ENCODE results near the gene TMOD4. TPM values are rescaled to one million over a fixed set of nuclear protein-coding genes. Genes with fewer than 3 reads are reported as not detected.

Gene TMOD4
- total and polyA plus RNA-seq, 10 of the 15 experiments (the other 5 are each of a cell fraction or from before 2014, with no cell fraction given): 0.30 to 1.2 (median 0.50) TPM; not detected in 1

- CTCF ChIA-PET: interaction anchor here (0.5 to 4.3 kb wide), 3 partner anchors 32 to 476 kb away, joined by 4 to 25 read pairs (median 5); no protein-coding TSS in a partner anchor
- RAD21 ChIA-PET (ENCODE audit: unreplicated experiment): interaction anchor here (0.9 kb wide), 1 partner anchor 53 kb away, joined by 3 read pairs; no protein-coding TSS in a partner anchor
- H3K27me3 ChIP-seq (replicated peaks in 1 of 2; ENCODE audit: control insufficient read depth in 2 of 2, insufficient read depth in 2 of 2, low read length in 1 of 2): no peaks in the 10 kb centered on the region
- peaks cover 4% of the 10 kb centered on the region; the same call in 1 of the 2 replicates for H3K4me1 ChIP-seq (ENCODE audit: control insufficient read depth, insufficient read depth, low read length)
- WGBS (ENCODE audit: insufficient coverage, insufficient replicate concordance, low lambda C conversion rate, missing lambda C conversion rate): under 1% methylated on average over 60 of the region's 60 CpGs
- H4K20me1 ChIP-seq (ENCODE audit: control insufficient read depth, insufficient read depth): no peaks in the 10 kb centered on the region
- H3K4me2 ChIP-seq (ENCODE audit: control insufficient read depth, insufficient read depth): peak within 1 kb of the TSS; percentile 82
- DNase-seq (ENCODE audit: low read depth, low spot score) (peak; percentile 93), FAIRE-seq (peak; percentile 83), ATAC-seq (peak; percentile 92)
- peak within 1 kb of the TSS; percentile 91 for H2AFZ ChIP-seq (ENCODE audit: control insufficient read depth, low read depth, low read length)
- intact Hi-C loops (cut with micrococcal nuclease; ENCODE audit: unreplicated experiment): loop anchor here (2.0 to 5.0 kb wide), 2 partner anchors 82 to 129 kb away; partner anchors contain the start of gene PI4KB
- peak within 1 kb of the TSS; percentile 96 for H3K9ac ChIP-seq (ENCODE audit: control insufficient read depth, insufficient read depth, low read length)
- H3K36me3 ChIP-seq (ENCODE audit: control insufficient read depth in 2 of 2, insufficient read depth in 2 of 2, low read length in 1 of 2): peaks cover 0 to 5% of the 10 kb centered on the region in 2 experiments; a peak in 1 of 4 replicates
- H3K27ac ChIP-seq (ENCODE audit: control insufficient read depth, insufficient read depth): peak within 1 kb of the TSS; percentile 82
- POLR2A ChIA-PET: interaction anchor here (0.7 to 2.1 kb wide), 8 partner anchors 9 to 128 kb away, joined by 3 to 8 read pairs (median 3); partner anchors contain the start of genes GABPB2, PSMD4, TNFAIP8L2 and VPS72
- H3K4me3 ChIP-seq: peak within 1 kb of the TSS; percentile 98
- in situ Hi-C loops (cut with MboI): no loop called here
- BruUV-seq (replicated peaks): TSS peak; percentile 79
- SMC1A ChIA-PET (ENCODE audit: uncharacterized antibody, unreplicated experiment): interaction anchor here (0.6 to 2.0 kb wide), 2 partner anchors 54 to 56 kb away, joined by 3 to 7 read pairs; partner anchors contain the start of gene PSMD4
- peaks cover 45% of the 10 kb centered on the region for H3K79me2 ChIP-seq (ENCODE audit: control insufficient read depth, insufficient read depth, low read length)
- H3K9me3 ChIP-seq (replicated peaks; ENCODE audit: control insufficient read depth, insufficient read depth, low read length): no peaks in the 10 kb centered on the region
- TF ChIP-seq SMARCA5 (IDR thresholded peaks at IDR 0.05): peak; percentile 45; the same call in 1 of the 2 replicates
- TF ChIP-seq IRF4 (IDR thresholded peaks at IDR 0.05; ENCODE audit: low read depth, low read length): no peak
- peak; percentile 64; the same call in 1 of the 2 replicates for TF ChIP-seq POLR2AphosphoS2 (IDR thresholded peaks at IDR 0.05; ENCODE audit: low read depth, low read length)
- TF ChIP-seq CREB1 (IDR thresholded peaks at IDR 0.05; ENCODE audit: low read depth): peak; percentile 10; the same call in 1 of the 2 replicates
- peak; percentile 30; the same call in 1 of the 2 replicates for TF ChIP-seq RFX5 (IDR thresholded peaks at IDR 0.05; ENCODE audit: low read depth, low read length)
- TF ChIP-seq SREBF2 (IDR thresholded peaks at IDR 0.05; ENCODE audit: low read length): no peak
- TF ChIP-seq SUPT20H (IDR thresholded peaks at IDR 0.05; ENCODE audit: borderline replicate concordance, control insufficient read depth, low read depth, low read length): no peak
- no peak for TF ChIP-seq MYC (IDR thresholded peaks at IDR 0.05; ENCODE audit: insufficient read depth, insufficient read length, insufficient replicate concordance, low read length, severe bottlenecking)
- peak; percentile 66; the same call in 1 of the 2 replicates for TF ChIP-seq NR2C1 (IDR thresholded peaks at IDR 0.05)
- 0 out of 3 replicates have a peak, but pooled peaks have one; percentile 44 for TF ChIP-seq POU2F2 (IDR thresholded peaks at IDR 0.05; ENCODE audit: borderline replicate concordance, low read depth, low read length)
- TF ChIP-seq TBL1XR1 (IDR thresholded peaks at IDR 0.05; ENCODE audit: low read depth, low read length): no peak
- TF ChIP-seq HDGF (IDR thresholded peaks at IDR 0.05): peak; percentile 27; the same call in 1 of the 2 replicates
- TF ChIP-seq ZNF384 (IDR thresholded peaks at IDR 0.05; ENCODE audit: borderline replicate concordance, low read depth, low read length): peak; percentile 46; the same call in 1 of the 2 replicates
- TF ChIP-seq SREBF1 (IDR thresholded peaks at IDR 0.05; ENCODE audit: low read length): peak; percentile 37; the same call in 1 of the 2 replicates
- TF ChIP-seq MEF2A (IDR thresholded peaks at IDR 0.05; ENCODE audit: insufficient read depth, low read depth, low read length): no peak
- peak; percentile 50 for TF ChIP-seq IKZF1 (conservative IDR thresholded peaks at IDR 0.05)
- peak; percentile 97 for TF ChIP-seq USF2 (IDR thresholded peaks at IDR 0.05; ENCODE audit: borderline replicate concordance, low read depth, low read length)
- no peak for TF ChIP-seq SRF (IDR thresholded peaks at IDR 0.05; ENCODE audit: low read depth in 2 of 2, low read length in 2 of 2)
- peak; percentile 83 for TF ChIP-seq POLR2AphosphoS5 (IDR thresholded peaks at IDR 0.05; ENCODE audit: low read length)
- peak; percentile 87 for TF ChIP-seq NFYB (IDR thresholded peaks at IDR 0.05; ENCODE audit: insufficient read depth, low read depth, low read length)
- no peak for TF ChIP-seq GABPA (IDR thresholded peaks at IDR 0.05; ENCODE audit: low read depth)
- no peak for TF ChIP-seq SPI1 (IDR thresholded peaks at IDR 0.05; ENCODE audit: borderline replicate concordance, insufficient read depth, low read depth, low read length)
Measured at GRCh38 chr1:151198254-151199127, 22.7 kb upstream of the TMOD4 start, which contains the start of gene PIP5K1A. Gene PIP5K1A, plus strand, starts transcription at chr1:151198552. Its CDS starts 445 bp downstream, at chr1:151198997.

Data from GM12878 (cell line).